ENCODE results near the gene PHACTR3.
"Not testable (repeated sequence)": the region's sequence is repeated elsewhere in the genome, so short reads cannot be mapped to it uniquely, and the experiment has no call there.

PHACTR3 gene

DNA sequence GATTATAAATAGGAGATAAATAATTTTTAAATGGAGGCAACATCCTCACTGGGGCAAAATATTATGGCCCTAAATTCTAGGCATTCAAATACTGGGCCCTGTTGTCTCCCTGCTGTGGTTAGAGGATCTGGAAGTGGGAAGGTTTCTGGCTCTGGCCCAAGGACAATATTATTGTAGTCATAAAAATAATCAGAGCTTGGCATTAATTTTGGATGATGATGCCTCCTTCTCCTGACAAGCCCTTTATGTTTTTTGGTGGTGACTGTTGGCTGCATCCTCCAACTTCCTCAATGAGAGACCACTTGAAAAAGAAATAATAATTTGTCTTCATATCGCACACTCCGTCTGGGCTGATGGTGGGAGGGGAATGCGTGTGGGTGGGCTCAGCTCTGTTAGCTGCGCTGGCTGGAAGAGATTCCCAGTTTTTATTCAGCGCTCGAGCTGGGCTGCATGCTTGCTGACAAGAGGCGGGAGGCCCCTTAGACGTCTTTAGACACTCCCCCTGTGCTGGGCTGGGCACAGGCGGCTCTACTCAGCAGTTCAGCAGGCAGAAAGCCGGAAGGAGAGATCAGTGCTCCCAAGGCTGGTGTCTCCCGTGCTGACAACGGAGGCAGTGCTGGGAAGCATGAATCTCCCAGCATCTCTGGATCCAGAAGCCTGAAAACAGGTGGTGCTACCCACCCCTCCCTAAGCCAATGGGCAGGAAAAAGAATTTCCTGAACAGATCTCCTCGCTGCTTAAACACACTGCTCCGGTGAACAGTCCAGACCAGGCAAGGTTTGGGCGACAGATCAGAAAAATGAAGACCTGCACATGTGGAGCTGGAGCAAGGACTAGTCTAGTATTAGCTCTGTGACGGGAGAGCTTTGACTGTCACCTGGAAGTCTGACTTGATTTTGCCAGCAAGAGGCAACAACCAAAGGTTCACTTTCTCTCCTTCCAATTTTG lies 231.4 kb downstream of the PHACTR3 start:
- DNase-seq, result no peak

DNA sequence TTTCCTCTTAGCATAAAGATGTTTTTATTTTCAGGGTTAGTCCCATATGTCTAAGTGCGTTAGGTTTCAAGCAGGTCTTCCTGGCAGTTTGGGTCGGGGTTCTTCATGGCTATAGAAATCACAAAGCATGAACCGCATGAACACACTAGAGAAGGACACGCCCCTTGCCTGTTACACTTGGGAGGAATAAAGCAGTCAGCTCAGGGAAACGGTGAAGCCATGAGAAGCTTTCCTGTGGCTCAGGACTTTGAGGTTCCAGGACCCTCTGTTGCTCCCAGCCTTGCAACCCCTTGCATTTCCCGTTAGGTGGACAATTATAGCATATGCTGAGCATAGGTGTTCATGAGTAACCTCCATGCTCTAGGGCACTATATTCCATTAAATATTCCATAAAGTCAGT lies 232.4 kb downstream of the PHACTR3 start:
- DNase-seq, result no peak

DNA sequence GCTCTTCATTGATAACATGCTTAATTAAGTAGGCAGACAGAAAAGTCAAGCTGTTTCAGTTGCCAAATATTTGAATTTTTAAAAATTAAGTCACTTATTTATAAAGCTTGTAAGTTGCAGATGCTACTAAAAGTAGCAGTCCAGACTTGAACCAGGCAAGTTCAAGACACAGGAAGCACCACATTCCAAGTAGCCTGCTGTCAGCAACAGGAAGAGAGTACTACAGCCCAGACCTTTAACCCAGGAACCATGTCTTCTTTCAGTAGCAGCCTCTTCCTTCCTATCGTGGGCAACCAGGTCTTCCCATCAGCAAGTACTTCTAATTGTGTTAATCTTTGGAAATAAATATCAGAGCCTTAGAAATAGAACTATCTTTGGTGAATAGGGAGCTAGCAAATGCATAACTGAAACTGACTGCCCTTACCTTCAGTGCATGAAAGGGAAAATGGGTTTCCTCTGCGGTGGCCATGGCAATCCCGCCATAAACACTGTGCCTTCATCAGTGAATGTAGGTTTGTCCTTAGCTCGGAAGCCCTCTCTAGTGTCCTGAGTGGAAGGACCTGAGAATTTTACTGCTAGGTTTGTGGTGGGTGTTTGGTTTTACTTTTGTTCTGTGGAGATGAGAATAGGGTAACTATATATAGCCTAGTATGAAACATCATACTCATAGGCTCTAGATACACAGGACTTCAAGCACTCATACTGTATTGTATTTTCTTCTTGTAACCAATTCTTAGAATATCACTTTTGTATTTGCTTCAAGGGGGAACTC lies 233.5 kb downstream of the PHACTR3 start:
- DNase-seq, result no peak

DNA sequence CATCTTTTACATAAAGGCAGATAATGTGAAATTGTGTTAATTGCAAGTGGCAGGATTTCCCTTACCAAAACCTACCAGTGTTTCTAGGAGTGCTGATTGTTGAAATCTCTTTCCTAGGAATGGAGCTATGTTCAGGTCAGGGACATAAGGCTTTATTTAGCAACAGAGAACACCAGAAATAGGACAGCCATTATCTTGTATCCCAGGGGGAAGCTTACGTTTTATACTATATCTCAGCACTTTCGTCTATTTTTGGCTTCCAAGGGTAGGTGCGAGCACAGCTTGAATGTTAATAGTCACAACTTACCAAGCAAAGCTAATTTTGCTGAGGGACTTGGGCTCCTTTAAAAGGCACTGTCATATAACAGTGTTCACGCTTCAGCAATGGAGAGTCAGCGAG lies 235.1 kb downstream of the PHACTR3 start:
- no peak for DNase-seq

DNA sequence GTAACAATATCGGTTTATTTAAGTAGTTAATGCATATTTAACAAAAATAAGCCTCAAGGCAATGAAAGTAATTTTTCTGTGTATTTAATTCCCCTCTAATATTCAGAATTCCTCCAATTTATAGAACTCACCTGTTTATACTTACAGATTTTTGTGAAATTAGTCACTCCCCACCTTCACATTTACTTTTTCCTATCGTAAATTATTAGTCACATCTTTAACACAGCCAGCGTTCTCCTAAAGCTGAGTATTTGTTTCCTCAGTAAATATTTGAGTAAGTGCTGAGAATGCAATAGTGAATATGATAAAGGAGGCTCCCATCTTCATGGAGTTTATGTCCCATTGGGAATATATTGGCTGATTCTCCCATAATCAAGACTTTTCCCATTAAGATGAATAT lies 241.1 kb downstream of the PHACTR3 start:
- no peak for DNase-seq

DNA sequence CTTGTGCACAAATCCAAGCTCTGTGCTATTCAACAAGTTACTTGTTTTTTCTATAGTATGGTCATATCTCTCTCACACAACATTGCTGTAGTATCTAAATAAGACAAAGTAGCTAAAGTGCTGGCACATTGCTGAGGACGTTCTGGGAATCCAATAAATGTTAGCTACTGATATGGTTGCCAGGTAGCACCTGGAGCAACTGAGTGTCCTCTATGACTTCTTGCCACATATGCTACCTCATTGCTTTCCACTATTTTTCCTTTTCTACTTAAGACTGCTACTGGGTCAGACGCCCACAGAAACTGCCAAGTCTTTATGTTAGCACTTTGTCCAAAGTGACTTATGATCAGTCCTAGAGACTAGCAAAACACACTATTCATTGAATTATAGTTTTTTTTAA lies 243.8 kb downstream of the PHACTR3 start:
- no peak for DNase-seq

DNA sequence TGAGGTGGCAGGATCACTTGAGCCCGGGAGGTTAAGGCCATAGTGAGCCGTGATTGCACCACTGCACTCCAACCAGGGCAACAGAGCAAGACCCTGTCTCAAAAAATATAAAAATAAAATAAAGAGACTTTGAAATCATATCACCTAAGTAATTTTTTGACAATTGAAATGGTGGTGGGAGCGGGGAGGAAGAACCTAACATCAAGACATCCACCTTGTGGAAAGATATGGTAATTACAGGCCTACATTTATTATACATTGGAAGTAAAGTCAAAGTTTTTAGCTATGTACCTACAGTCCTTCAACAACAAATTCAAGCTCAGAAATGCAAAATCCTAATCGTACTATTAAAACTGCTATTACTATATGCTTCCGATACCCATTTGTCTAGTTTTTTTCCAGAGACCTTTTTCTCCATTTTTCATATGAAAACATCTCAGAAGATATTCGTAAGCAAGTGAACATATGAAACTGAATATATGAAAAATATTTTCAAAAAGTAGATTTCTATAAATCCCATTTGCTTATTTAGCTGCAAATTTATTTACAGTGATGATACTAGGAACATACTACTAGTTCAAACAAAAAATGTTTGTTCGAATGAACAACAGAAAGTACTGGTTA lies 245.8 kb downstream of the PHACTR3 start:
- DNase-seq, result no peak

DNA sequence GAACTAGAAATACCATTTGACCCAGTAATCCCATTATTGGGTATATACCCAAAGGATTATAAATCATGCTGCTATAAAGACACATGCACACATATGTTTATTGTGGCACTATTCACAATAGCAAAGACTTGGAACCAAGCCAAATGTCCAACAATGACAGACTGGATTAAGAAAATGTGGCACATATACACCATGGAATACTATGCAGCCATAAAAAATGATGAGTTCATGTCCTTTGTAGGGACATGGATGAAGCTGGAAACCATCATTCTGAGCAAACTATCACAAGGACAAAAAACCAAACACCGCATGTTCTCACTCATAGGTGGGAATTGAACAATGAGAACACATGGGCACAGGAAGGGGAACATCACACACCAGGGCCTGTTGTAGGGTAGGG lies 252.2 kb downstream of the PHACTR3 start:
- DNase-seq, result not testable (repeated sequence)

DNA sequence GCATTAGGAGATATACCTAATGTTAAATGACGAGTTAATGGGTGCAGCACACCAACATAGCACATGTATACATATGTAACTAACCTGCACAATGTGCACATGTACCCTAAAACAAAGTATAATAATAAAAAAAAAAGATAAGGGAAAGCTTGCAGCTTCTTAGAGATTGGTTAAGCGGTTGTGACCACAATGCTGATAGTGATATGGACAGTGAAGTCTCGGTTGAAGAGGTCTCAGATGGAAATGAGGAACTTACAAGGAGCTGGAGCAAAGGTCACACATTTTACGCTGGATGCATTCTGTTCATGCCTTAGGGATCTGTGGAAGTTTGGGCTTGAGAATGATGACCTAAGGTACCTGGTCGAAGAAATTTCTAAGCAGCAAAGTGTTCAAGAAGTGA lies 252.6 kb downstream of the PHACTR3 start:
- DNase-seq, result not testable (repeated sequence)

DNA sequence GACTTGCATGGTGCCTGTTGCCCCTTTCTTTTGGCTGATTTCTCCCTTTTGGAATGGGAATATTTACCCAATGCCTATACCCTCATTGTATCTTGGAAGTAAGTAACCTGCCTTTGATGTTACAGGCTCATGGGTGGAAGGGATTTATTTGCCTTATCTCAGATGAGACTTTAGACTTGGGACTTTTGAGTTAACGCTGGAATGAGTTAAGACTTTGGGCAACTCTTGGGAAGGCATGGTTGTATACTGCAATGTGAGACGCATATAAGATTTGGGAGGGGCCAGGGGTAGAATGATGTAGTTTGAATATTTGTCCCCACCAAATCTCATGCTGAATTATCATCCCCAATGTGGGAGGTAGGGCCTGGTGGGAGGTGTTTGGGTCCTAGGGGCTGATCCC lies 253.6 kb downstream of the PHACTR3 start:
- DNase-seq, result no peak

DNA sequence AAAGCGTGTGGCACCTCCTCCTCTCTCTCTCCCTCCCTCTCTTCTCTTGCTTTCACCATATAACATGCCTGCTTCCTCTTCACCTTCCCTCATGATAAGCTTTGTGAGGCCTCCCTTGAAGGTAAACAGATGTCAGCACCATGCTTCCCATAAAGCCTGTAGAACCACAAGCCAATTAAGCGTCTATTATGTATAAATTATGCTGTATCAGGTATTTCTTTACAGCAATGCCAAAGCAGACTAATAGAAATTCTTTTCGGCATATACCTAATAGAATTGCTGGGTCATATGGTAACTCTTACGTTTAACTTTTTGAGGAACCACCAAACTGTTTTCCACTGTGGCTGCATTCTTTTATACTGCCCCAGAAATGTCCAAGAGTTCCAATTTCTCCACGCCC lies 254.1 kb downstream of the PHACTR3 start:
- no peak for DNase-seq

DNA sequence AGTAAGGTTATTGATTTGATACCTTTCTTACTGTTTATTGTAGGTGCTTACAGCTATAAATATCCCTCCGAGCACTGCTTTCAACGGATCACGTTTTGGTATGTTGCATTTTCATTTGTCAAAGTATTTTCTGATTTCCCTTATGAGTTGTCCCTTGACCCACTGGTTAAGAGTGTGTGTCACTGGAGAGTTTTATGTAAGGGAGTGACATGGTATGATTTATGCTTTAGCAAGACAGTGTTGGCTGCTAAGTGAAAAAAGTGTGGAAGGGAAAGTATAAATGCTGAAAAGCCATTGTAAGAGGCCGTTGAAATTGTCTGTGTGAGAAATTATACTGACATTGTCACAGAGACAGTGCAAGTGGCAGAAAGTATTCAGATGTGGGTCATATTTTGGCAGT lies 257.1 kb downstream of the PHACTR3 start:
- no peak for DNase-seq

DNA sequence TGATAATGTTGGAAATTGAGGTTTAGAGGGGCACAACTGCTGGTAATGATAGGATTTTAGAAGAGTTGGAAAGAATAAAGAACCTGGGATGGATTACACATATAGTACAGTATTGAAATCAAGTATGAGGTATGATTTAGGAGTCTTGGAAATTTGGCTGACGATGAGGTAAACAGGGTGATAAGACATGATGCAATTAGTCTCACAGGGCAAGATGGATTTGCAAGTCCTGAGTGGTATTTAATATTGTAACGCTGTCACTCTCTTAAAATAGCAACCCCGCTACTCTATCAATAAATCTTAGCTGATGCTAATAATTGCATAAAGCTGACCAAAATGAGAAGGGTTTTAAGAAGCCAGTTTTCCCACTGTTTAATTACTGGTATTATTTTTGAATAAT lies 258.7 kb downstream of the PHACTR3 start:
- no peak for DNase-seq

DNA sequence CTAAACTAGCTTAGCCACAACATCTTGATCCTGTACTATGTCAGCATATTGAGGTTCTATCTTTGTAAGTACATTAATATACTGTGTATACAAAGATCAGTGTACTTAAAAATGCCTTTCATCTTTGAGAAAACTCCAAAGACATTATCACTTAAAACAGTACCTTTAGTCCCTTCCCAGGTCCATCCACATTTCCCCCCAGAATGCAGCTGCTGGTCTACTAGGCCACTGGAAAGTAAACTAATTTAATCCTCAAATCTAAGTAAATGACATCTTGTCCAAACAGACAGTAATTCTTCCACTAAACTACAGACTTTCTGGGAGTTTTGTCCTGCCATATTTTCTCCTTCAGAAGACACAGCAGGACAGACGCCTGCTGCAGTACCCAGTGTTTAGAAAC lies 260.4 kb downstream of the PHACTR3 start:
- DNase-seq, result no peak

DNA sequence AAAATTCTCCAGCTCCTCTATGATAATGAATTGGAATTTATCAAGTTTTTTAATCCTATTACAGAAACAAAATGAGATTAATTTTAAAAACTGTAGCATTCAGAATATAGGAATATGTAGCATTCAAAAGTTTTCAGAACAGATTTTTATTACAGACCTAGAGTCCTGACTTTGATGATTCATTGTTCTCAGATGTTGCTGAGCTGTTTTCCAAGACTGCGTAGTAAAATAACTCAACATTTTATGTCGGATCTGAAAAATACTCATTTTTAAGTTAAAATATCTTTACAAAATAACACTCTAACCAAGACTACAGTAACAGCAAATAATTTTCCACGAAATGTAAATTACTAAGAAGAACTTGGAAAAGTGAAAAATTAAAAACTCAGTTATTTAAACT lies 262.0 kb downstream of the PHACTR3 start:
- DNase-seq, result no peak

DNA sequence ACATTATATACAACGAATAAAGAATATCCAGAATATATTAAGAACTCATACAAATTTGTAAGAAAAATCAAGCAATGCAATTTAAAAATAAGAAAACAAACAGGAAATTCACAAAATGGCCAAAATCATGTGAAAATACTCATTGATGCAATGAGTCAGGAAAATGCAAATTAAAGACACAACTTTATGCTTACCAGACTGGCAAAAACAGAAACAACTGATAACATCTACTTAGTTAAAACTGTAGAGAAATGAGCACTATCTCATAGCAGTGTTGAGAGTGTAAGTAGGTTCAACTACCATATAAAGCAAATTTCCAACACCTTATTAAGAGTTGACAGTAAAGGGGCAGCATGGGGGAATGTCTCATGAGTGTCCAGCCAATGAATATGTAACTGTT lies 266.8 kb downstream of the PHACTR3 start:
- no peak for DNase-seq

DNA sequence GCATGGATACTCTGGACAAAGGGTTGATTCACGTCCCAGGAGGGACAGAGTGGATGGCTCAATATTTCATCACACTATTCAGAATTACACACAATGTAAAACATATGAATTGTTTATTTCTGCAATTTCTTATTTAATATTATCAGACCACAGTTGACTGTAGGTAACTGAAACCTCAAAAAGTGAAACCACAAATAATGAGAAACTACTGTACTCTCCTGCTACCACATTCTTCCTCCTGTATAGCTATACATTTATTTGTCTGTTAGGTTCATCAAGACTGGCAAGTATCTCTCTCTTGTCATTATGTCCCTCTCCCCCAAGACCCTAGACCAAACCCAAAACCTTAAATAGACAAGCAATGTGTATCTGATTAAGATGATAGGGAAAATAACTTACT lies 269.1 kb downstream of the PHACTR3 start:
- DNase-seq, result no peak

DNA sequence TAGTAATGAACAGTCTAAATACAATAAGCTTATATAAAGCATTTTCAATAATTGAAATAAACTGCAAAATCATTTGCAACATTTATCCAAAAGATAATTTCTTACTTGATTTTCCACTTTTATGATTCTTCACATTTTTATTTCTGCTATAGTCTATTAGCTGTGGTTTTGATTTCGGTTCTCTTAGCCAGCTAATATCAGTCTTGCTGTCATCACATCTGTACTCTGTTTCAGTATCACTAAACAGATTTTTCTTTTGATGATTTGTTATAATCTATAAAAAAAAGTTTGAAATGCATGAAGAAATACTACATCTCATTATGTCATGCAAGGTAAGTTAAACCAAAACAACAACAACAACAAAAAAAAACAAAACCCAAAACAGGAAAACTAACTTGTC lies 275.9 kb downstream of the PHACTR3 start:
- no peak for DNase-seq

DNA sequence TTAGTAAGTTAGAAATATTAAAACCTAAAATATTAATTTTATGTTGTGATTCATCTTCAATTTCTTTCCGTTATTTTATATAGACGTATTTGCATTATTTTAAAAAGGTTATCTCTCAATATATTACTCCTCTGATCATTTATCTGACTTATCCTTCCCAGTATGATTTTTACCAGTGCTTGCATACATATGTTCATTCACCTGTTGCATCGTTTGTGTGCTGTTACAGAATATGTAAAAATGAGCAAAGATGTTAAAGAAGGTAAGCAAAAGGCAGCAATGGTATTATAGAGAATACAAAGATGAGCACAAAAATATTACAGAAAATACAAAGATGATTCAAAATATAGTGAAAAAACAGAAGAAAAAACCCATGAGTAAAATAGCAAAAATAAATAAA lies 280.2 kb downstream of the PHACTR3 start:
- DNase-seq, result no peak

DNA sequence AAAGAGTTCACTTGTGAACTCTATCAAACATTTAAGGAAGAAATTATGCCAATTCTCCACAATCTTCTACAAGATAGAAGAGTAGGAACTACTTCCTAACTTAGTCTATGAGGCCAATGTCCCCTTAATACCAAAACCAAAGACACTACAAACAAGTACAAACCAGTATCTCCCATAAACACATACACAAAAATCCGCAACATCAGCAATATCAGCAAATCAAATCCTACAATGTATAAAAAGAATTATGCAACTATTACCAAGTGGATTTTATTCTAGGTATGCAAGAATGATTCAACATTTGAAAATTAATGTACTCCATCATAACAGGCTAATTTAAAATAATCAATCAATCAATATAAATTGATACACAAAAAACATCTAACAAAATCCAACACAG lies 283.7 kb downstream of the PHACTR3 start:
- DNase-seq, result no peak

DNA sequence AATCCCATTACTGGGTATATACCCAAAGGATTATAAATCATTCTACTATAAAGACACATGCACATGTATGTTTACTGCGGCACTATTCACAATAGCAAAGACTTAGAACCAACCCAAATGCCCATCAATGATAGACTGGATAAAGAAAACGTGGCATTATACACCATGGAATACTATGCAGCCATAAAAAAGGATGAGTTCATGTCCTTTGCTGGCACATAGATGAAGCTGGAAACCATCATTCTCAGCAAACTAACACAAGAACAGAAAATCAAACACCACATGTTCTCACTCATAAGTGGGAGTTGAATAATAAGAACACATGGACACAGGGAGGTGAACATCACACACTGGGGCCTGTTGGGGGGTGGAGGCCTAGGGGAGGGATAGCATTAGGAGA lies 285.7 kb downstream of the PHACTR3 start:
- not testable (repeated sequence) for DNase-seq

DNA sequence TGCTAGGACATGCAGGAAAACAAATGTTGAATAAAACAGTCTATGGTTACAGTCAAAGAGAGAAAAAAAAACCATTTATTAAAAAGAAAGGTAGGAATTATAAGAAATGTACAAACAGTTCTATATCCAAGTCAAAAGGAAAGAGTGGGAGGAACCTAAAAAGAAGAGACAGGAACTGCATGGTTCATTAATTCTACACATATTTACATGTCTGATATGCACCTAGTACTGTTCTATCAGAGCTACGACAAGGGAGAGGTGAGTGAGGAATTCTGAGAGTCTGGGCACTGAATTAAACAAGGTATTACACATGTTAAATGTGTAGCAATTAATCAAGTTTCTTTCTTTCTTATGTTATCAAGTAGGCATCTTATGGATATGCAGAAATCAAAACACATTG lies 287.2 kb downstream of the PHACTR3 start:
- no peak for DNase-seq

DNA sequence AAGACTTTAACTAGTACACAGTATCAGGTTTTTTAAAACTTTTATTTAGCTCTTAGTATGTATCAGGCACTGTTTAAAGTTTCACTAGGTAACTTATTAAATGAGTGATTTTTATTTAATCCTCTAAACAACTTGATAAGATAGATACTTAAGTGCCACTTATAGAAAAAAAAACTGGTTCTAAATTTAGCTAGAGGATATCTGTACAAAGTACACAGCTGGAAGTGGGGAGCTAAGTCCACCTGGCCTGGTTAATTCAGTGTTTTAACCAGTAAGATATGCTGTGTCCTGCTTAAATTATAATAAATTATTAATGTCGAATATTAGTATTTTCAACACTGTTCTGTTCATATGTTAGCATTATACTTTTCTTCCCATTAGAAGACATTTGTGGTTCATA lies 291.6 kb downstream of the PHACTR3 start:
- no peak for DNase-seq
